Hematopoietic multipotent progenitor cell treated with erythropoietin and hydrocortisone succinate and interleukin-3 and kit ligand, for 6 days (in vitro differentiated cells): ENCODE results near the gene GPR25.
"Not testable (repeated sequence)": the region's sequence is repeated elsewhere in the genome, so short reads cannot be mapped to it uniquely, and the experiment has no call there.

Experiments used
- DNase-seq: peaks from one replicate; pipeline ENCODE4 v3.0.0-alpha.2; 2015

The GPR25 gene

DNA sequence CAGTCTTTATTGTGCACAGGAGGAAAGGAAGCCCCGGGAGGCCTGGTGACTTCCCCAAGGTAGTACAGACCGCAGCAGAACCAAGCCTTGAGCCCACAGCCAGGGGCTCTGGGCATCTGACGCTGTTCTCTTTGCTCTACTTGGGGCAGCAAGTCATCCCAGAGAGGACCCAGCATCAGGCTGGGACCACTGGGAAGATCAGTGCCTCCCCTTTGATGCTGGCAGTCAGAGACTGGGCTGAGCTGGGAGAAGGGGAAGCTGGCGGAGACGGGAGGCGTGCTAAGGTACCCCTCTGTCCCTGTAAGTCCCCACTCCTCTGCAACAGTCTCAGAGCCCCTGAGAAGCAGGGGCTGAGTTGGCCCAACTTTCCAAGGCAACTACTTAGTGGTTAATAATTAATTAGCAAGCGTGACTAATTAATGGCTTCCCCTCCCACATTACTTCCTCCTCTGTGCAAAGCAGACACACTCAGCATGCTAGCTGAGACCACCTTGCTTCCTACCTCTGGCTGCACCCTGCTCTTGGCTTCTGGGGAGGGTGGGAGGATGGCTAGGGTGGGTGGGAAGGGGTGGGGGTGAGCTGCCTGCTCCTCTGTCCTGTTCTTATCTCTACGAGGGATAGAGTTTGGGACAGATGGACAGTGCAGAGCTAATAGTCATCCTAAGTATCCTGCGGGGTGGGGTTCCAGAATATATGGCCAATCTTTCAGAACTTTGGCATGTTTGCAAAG, 23.2 kb downstream of the GPR25 start:
- DNase-seq: no peak

DNA sequence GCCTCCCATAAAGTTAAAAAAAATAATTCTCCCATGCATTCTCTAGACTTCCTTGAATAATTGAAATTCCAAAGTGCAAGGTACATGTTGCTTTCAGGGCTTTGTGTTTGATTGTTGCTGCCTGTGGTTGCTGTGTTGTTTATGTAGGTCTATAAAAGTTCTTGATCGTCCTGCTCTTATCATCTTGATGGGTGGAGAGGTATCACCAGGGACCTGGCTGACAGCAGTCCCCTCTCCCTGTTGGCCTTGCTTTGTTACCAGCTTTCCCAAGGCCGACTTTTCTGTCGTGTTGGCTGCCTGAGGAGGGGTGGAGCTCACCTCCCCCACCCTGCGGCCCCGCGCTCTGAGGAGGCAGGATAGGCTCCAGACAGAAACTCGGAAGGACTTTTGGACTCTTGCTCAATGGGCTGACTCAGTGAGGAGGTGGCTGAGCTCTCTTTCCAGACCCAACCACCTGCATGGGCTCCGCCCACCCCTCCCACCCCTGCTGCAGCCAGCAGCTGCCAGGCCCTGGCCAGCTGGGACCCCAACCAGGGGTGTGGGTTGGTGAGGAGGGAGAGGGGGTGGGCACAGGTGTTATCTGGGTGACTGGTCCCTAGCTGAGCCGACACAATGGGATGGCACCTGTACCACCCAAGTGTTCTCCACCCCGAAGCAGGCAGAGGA, 23.9 kb downstream of the GPR25 start:
- DNase-seq: no peak

GRCh38 chr1:200897259-200897658, 24.5 kb downstream of the GPR25 start:
- DNase-seq: no peak

- no peak for DNase-seq
These were observed 26.2 kb downstream of the GPR25 start for GRCh38 chr1:200899015-200899386.

DNA sequence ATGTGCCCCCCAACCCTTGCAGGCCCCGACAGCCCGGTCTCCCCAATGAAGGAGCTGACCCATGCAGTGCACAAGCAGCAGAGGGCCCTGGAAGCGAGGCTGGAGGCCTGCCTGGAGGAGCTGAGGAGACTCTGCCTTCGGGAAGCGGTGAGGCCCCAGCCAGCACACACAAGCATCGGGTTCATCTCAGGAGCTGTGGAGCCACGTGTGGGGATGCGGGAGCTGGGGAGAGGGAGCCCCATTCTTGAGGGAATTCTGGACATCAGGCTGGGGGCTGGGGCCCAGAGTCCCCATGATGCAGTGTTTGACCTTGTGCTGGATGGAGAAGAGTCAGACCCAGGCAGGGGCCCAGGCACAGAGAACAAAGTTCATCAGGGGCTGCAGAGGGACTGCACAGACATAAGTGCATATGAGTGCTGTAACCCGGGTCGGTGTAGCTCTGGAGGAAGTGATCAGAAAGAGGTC, 26.7 kb downstream of the GPR25 start:
- DNase-seq: no peak

DNA sequence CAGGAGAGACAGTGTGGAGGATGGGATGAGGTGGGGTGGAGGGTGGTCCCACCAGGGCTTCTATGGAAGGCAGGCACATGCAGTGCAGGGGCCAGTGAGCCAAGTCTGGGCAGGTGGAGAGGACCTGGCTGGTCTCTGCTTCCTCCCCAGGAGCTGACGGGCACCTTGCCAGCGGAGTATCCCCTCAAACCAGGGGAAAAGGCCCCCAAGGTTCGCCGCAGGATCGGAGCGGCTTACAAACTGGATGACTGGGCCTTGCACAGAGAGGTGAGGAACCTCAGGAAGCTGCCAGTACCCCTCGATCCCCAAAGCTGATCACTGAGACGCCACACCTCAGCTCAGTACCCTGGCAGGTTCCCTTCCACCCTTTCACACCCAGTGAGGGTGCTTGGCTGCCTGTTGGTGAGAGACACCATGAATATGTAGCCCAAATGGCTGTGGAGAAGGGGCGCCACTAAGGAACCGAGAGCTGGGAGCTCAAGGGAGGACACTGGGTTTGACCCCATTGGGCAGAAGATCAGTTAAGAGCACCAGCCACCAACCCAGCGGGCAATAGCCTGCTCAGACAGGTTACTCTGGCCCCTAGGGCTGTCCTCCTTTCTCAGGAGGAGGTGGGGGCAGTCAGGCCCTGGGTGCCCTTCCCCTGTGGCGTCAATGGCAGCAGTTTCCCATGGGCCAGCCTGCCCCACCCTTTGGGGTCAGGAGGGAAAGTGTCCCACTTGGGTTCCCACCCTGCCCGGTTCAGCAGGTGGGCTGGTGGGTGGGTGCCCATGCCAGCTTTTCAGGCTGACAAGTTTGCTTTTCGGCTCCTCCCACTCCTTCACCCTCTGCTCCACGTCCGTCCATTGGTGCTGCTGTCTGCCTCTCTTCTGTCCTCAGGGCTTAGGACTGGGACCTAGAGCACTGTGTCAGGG, 27.4 kb downstream of the GPR25 start:
- no peak for DNase-seq

GRCh38 chr1:200900877-200901276, 28.1 kb downstream of the GPR25 start:
- DNase-seq: no peak

- DNase-seq: no peak
These were observed 28.6 kb downstream of the GPR25 start for GRCh38 chr1:200901350-200901749.

DNA sequence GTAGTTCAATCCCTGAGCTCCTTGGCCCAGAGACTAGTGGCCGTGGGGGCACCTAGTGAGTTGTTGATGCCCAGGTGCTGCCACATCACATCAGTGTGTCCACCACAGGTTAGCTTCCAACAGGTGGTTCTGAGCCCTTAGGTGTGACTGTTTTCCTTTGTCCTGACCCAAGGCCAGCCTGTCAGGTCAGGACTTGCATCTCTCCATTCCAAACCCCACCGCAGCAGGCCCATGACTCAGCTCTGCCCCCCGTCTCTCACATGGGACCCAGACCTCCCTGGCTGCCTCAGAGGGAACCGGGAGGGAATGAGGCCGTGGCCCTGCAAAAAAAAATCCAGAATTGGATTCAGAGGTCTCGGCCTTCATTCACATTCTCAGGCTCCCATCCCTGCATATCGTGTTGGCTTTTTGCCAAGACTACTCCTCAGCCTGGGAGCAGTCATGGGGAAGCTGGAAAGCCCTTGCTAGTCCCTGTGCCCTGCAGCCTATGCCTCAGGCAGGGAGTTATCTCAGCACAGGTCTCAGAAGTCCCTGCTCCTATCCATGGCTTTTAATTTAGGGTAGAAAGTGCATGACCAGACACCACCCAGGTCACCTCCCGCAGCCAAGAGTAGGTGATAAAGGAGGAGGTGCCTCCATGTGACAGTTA, 29.1 kb downstream of the GPR25 start:
- no peak for DNase-seq

DNA sequence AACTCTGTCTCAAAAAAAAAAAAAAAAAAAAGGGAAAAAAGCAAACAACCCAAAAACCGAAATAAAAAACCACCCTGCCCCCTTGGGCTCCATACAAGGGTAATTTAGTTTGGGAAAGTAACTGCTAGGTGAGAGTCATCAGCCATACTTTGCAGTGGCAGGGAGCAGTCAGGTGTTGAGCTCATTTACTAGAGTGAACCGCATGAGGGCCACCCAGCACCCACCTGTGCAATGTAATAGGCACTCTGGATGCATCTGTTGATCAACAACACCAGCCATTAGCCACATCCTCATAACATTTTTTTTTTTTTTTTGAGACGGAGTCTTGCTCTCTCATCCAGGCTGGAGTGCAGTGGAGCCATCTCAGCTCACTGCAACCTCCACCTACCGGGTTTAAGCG, 31.0 kb downstream of the GPR25 start:
- DNase-seq: no peak

- DNase-seq: no peak
These were observed 32.0 kb downstream of the GPR25 start for GRCh38 chr1:200904772-200905171.

GRCh38 chr1:200905411-200906052, 32.8 kb downstream of the GPR25 start:
- peak; percentile 18 for DNase-seq

GRCh38 chr1:200906491-200906890, 33.7 kb downstream of the GPR25 start:
- DNase-seq: no peak

DNA sequence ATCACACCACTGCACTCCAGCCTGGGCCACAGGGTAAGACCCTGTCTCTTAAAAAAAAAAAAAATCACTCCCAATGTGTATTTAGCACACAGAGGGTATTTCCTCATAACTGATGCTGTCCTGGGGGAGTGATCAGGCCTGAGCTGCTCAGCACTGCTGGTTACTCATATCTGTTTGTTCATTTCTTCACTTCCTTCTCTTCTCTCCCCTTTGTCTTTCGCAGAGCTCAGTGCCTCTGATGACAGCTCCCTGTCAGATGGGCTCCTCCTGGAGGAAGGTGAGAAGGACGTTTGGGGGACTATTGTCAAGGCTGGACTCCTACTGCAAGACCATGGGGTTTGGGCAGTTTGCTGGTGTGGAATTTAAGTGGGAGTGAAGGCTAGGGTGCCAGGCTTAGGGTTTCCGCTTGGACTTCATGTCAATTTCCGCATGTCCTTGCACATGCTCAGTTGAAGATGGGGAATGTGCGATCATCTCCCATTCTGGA, 34.9 kb downstream of the GPR25 start:
- DNase-seq: peak; percentile 46

- no peak for DNase-seq
These were observed 35.5 kb downstream of the GPR25 start for GRCh38 chr1:200908191-200908868.

GRCh38 chr1:200909071-200909470, 36.3 kb downstream of the GPR25 start:
- DNase-seq: no peak

- DNase-seq: no peak
These were observed 37.0 kb downstream of the GPR25 start for GRCh38 chr1:200909757-200910239.

GRCh38 chr1:200911361-200911760, 38.6 kb downstream of the GPR25 start:
- no peak for DNase-seq

DNA sequence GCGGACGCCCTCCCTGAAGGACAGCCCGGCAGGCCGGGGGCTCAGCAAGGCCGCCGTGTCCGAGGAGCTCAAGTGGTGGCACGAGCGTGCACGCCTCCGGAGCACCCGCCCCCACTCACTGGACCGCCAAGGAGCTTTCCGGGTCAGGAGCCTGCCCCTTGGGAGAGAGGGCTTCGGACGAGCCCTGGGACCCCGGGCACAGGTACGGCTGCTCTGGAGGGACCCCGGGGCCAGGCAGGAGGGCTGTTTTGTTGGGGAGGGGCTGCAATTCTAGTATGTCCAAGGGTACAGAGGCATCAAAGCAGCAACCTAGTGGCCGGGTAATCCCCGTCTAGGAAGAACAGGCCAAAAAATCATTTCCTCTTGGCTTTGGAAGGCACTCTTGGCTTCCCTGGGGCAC, 39.2 kb downstream of the GPR25 start:
- not testable (repeated sequence) for DNase-seq

GRCh38 chr1:200912737-200913407, 40.1 kb downstream of the GPR25 start:
- no peak for DNase-seq

- no peak for DNase-seq
These were observed 43.4 kb downstream of the GPR25 start for GRCh38 chr1:200916152-200916551.
